ENCODE results near the gene TEX35.
"Not testable (repeated sequence)": the region's sequence is repeated elsewhere in the genome, so short reads cannot be mapped to it uniquely, and the experiment has no call there.

Gene TEX35

GRCh38 chr1:178542554-178543289 is 29.8 kb downstream of the TEX35 start:
- DNase-seq: no peak

- no peak for DNase-seq
Measured at GRCh38 chr1:178543290-178543607, 30.3 kb downstream of the TEX35 start.

GRCh38 chr1:178544531-178544930 is 31.6 kb downstream of the TEX35 start:
- DNase-seq: no peak

DNA sequence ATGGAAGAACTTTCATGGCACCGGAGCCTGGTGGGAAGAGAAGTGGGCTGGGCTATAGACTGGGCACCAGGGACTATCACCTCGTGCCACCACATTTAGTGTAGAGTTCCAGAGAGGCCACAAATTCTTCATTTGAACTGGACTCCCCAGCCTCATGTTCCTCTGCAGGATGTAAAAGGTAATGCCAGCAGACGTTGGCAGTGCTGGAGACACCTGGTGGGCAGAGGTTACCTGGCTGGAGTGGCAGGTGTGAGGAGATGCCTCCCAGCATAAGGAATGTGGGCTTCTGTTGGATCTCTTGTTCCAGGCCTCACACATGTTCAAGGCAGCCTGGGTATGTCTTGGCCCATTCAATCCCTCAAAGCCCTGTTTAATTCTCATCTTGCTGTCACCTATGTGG is 35.2 kb downstream of the TEX35 start:
- DNase-seq: no peak

- DNase-seq: no peak
Measured at GRCh38 chr1:178551307-178551706, 38.4 kb downstream of the TEX35 start.

GRCh38 chr1:178551940-178552339 is 39.0 kb downstream of the TEX35 start:
- DNase-seq: no peak

GRCh38 chr1:178552856-178553255 is 39.9 kb downstream of the TEX35 start:
- DNase-seq: no peak

- not testable (repeated sequence) for DNase-seq
Measured at GRCh38 chr1:178554351-178554750, 41.4 kb downstream of the TEX35 start.

DNA sequence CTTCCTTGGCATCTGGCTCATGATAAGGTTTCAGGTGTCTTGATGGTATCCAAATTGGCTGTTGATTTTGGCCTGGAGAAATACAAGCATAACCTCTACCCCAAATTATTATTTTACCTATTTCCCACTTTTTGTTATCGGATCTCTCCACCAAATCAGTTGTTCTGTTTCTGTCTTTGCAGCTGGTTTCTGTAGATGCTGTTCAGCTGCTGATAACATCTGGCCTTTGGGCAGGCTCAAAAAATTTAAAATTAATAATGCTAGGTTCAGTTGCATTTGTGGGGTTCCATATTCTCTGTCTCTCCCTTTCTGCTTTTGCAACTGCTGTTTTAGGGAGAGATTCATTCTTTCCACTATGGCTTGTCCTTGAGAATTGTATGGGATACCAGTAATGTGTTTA is 42.7 kb downstream of the TEX35 start:
- DNase-seq: not testable (repeated sequence)

DNA sequence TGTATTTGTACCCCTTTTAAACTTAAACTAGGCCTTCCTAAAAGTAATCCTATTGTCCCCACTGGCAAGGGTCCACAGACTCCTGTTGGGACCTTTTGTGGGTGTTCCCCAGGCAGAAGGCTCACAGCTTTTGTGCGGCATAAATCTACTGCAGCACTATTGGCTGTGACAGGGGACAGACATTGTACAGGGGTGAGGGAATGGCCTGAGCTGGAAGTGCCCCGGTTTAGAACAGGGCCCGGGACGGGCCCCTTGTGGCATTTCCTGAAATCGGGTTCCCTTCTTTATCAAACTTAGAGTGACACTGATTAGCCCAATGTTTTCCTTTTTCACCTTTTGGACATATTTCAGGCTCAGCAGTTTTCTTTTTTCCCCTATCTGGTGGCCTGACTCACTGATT is 45.9 kb downstream of the TEX35 start:
- DNase-seq: not testable (repeated sequence)

GRCh38 chr1:178560871-178561376 is 48.0 kb downstream of the TEX35 start:
- no peak for DNase-seq

GRCh38 chr1:178563099-178563820 is 50.4 kb downstream of the TEX35 start:
- no peak for DNase-seq

DNA sequence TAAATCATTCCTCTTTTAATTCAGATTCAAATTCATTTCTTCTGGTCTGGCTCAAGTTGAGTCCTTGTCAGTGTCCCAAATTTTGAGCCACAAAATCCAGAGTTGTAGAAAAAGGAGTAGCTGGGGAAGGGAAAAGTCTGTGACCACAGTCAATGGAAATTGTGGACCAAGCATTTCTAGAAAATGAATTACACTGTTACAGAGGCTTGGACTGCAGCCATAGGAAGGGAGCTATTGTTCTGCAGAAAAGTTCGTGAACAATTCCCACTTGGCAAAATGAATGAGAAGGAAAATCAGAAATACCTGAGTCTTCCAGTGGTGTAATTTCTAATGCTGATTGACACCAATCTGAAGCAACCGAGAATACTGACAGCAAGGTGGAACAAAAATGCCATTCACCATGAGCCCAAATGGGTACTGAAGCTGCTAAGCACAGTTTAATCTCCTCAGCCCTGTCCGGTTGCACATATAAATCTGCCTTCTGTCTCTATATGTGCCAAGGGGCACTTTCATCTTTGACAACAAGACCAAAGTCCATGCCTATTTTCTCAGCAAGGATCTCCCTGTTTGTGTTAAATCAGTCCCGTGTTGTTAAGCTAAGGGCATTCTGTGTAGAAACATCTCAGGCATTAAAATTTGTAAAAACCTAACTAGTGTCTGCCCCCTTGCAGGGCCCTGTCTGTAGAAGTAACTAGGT is 51.3 kb downstream of the TEX35 start:
- DNase-seq: no peak

- DNase-seq: no peak
Measured at GRCh38 chr1:178564783-178565180, 51.9 kb downstream of the TEX35 start.

GRCh38 chr1:178565586-178565985 is 52.7 kb downstream of the TEX35 start:
- no peak for DNase-seq

- no peak for DNase-seq
Measured at GRCh38 chr1:178566187-178566586, 53.3 kb downstream of the TEX35 start.

GRCh38 chr1:178571807-178572206 is 58.9 kb downstream of the TEX35 start:
- no peak for DNase-seq
